Neural cell (in vitro differentiated cells): ENCODE measurements around the gene GNG14. TPM values are rescaled to one million over a fixed set of nuclear protein-coding genes. Genes with fewer than 3 reads are reported as not detected.

ENCODE experiments used
- H2AFZ ChIP-seq: fragments of 200-600, 300-800 bp; sonication (generic), shearing (Covaris generic); 2 replicates; pipeline ENCODE4 v1.6.0; 2014; ENCODE audit warnings: low read depth, mild to moderate bottlenecking, antibody characterized with exemption, low read length, moderate library complexity
- H3F3A ChIP-seq: fragments of 200-600 bp; shearing (Covaris generic); 2 replicates; pipeline ENCODE4 v1.6.1; 2016; ENCODE audit warnings: mild to moderate bottlenecking, moderate library complexity, mixed read lengths, antibody characterized with exemption, low read length; ENCODE audit not compliant: insufficient read depth, poor library complexity, severe bottlenecking
- H3K27ac ChIP-seq: fragments of 200-600, 300-800 bp; sonication (generic), shearing (Covaris generic); 2 replicates; pipeline ENCODE4 v1.5.1; 2014; ENCODE audit warnings: mild to moderate bottlenecking, low read length, moderate library complexity
- H3K27me3 ChIP-seq: fragments of 300-800, 200-600 bp; sonication (generic), shearing (Covaris generic); 2 replicates; pipeline ENCODE4 v1.6.0; 2014; ENCODE audit warnings: mild to moderate bottlenecking, low read depth, low read length, moderate library complexity; ENCODE audit not compliant: insufficient read depth
- H3K36me3 ChIP-seq: fragments of 300-800, 200-600 bp; sonication (generic), shearing (Covaris generic); 2 replicates; pipeline ENCODE4 v1.5.1; 2014; ENCODE audit warnings: mild to moderate bottlenecking, antibody characterized with exemption, low read length, moderate library complexity; ENCODE audit not compliant: insufficient read depth
- H3K4me2 ChIP-seq: fragments of 300-800, 200-600 bp; sonication (generic), shearing (Covaris generic); 2 replicates; pipeline ENCODE4 v1.6.0; 2014; ENCODE audit warnings: mild to moderate bottlenecking, low read length
- H3K4me3 ChIP-seq: fragments of 300-800, 200-600 bp; sonication (generic), shearing (Covaris generic); 2 replicates; pipeline ENCODE4 v1.5.1; 2014; ENCODE audit warnings: mild to moderate bottlenecking, low read length, moderate library complexity
- H3K79me2 ChIP-seq: fragments of 200-600 bp; shearing (Covaris generic); replicated peaks from 2 replicates; pipeline ENCODE4 v1.6.0; 2014; ENCODE audit warnings: mild to moderate bottlenecking, low read length, moderate library complexity; ENCODE audit not compliant: insufficient read depth
- H3K9ac ChIP-seq: fragments of 300-800, 200-600 bp; sonication (generic), shearing (Covaris generic); 2 replicates; pipeline ENCODE4 v1.6.1; 2016; ENCODE audit warnings: mild to moderate bottlenecking, low read length, mixed read lengths
- H3K9me2 ChIP-seq: fragments of 200-600 bp; shearing (Covaris generic); 2 replicates; pipeline ENCODE4 v1.6.1; 2016; ENCODE audit warnings: mild to moderate bottlenecking, low read length, mixed read lengths; ENCODE audit not compliant: insufficient read depth
- H3K9me3 ChIP-seq: fragments of 200-600, 300-800 bp; sonication (generic), shearing (Covaris generic); 2 replicates; pipeline ENCODE4 v1.6.1; 2016; ENCODE audit warnings: mild to moderate bottlenecking, mixed run types, low read length, moderate library complexity, mixed read lengths
- H4K20me1 ChIP-seq: fragments of 200-600 bp; shearing (Covaris generic); 2 replicates; pipeline ENCODE4 v1.6.1; 2016; ENCODE audit warnings: mild to moderate bottlenecking, mixed run types; ENCODE audit not compliant: insufficient read depth
- CTCF ChIP-seq: fragments of 450-650 bp; IDR thresholded peaks from 2 replicates; pipeline ENCODE4 v1.5.1; 2014; ENCODE audit warnings: antibody characterized with exemption, mild to moderate bottlenecking, moderate library complexity; ENCODE audit not compliant: poor library complexity, severe bottlenecking
- EP300 ChIP-seq: fragments of 450-650 bp; conservative IDR thresholded peaks from 2 replicates; pipeline ENCODE4 v1.6.1; 2014; ENCODE audit warnings: antibody characterized with exemption, mild to moderate bottlenecking, moderate library complexity; ENCODE audit not compliant: poor library complexity, severe bottlenecking
- EZH2 ChIP-seq: fragments of 200-600, 300-800 bp; shearing (Covaris generic), sonication (generic); IDR thresholded peaks from 2 replicates; pipeline ENCODE4 v1.6.1; 2014; ENCODE audit warnings: antibody characterized with exemption, low read length, borderline replicate concordance, mild to moderate bottlenecking; ENCODE audit not compliant: insufficient read depth, poor library complexity, severe bottlenecking
- MXI1 ChIP-seq: fragments of 450-650 bp; conservative IDR thresholded peaks from 2 replicates; pipeline ENCODE4 v1.6.1; 2014; ENCODE audit warnings: antibody characterized with exemption, mild to moderate bottlenecking; ENCODE audit not compliant: poor library complexity, severe bottlenecking
- POLR2AphosphoS5 ChIP-seq: IDR thresholded peaks from 2 replicates; pipeline ENCODE4 v1.6.1; 2012
- RAD21 ChIP-seq: fragments of 450-650 bp; conservative IDR thresholded peaks from 2 replicates; pipeline ENCODE4 v1.6.1; 2014; ENCODE audit warnings: antibody characterized with exemption, mild to moderate bottlenecking, moderate library complexity
- REST ChIP-seq: IDR thresholded peaks from 2 replicates; pipeline ENCODE4 v1.6.1; 2012; ENCODE audit warnings: borderline replicate concordance
- SMC3 ChIP-seq: fragments of 450-650 bp; conservative IDR thresholded peaks from 2 replicates; pipeline ENCODE4 v1.6.1; 2014; ENCODE audit warnings: antibody characterized with exemption, mild to moderate bottlenecking, moderate library complexity; ENCODE audit not compliant: poor library complexity
- TAF1 ChIP-seq: IDR thresholded peaks from 2 replicates; pipeline ENCODE4 v1.6.1; 2012; ENCODE audit warnings: low read depth
- polyA plus RNA-seq: library from polyadenylated mRNA; depleted of rRNA; stranded (reverse); fragments of >200 nt; gene quantifications from 2 replicates; pipeline ENCODE4 v1.2.3, GENCODE V29; 2014

Gene GNG14
- polyA plus RNA-seq, 1 donor from 2014 or later, result not detected

GRCh38 chr19:12715929-12716328, 28.1 kb downstream of the GNG14 start:
- no peak for TF ChIP-seq EZH2
- TF ChIP-seq REST, result no peak
- Histone ChIP-seq H3K27ac (no peak overlapping the region), H3K9me2 (no peaks in the 10 kb centered on the region), H3K4me3 (no peak overlapping the region), H3F3A (no peaks in the 10 kb centered on the region), H3K36me3 (peaks cover 5% of the 10 kb centered on the region), H3K4me2 (no peak overlapping the region), H3K27me3 (no peaks in the 10 kb centered on the region), H3K9ac (no peak overlapping the region), H3K79me2 (peaks cover 18% of the 10 kb centered on the region), H3K9me3 (no peaks in the 10 kb centered on the region), H2AFZ (no peak overlapping the region), H4K20me1 (no peaks in the 10 kb centered on the region)

- H3F3A ChIP-seq, result peaks cover 5% of the 10 kb centered on the region
- H3K79me2 ChIP-seq, result peaks cover 27% of the 10 kb centered on the region
- no peaks in the 10 kb centered on the region for H3K9me2 ChIP-seq
- H2AFZ ChIP-seq, result no peak overlapping the region
- no peak for TF ChIP-seq MXI1
- no peak for TF ChIP-seq POLR2AphosphoS5
- TF ChIP-seq TAF1, result no peak
- TF ChIP-seq REST, result no peak
- no peak for TF ChIP-seq SMC3
- no peak for TF ChIP-seq EZH2
- TF ChIP-seq EP300, result no peak
- TF ChIP-seq RAD21, result no peak
- no peak for TF ChIP-seq CTCF
- peak overlapping the region; percentile 87 for H3K27ac ChIP-seq
- no peaks in the 10 kb centered on the region for H3K9me3 ChIP-seq
- H3K4me2 ChIP-seq, result no peak overlapping the region
- H4K20me1 ChIP-seq, result no peaks in the 10 kb centered on the region
- H3K4me3 ChIP-seq, result peak overlapping the region; percentile 85
- no peaks in the 10 kb centered on the region for H3K36me3 ChIP-seq
- H3K9ac ChIP-seq, result peak overlapping the region; percentile 87
- H3K27me3 ChIP-seq, result no peaks in the 10 kb centered on the region
Measured at GRCh38 chr19:12720296-12720695, 32.5 kb downstream of the GNG14 start.
